Pancreas (tissue), 10 donors: ENCODE data around the gene WNK3. TPM values are rescaled to one million over a fixed set of nuclear protein-coding genes. Genes with fewer than 3 reads are reported as not detected.
A peak's percentile ranks its signal among the peaks of the same experiment; 100 is the strongest.

Experiments
- ATAC-seq, 4 donors: fragments of 200-7000 bp; cut with Tn5 transposase; one replicate each; pipeline versions ENCODE4 v1.8.0 to v1.9.1; 2020; ENCODE audit warnings: mild to moderate bottlenecking in 4 of 4, moderate library complexity in 4 of 4
- DNase-seq, 6 donors: peaks; one replicate each; pipeline ENCODE4 v3.0.0-alpha.2; 2020
- FAIRE-seq: peaks from 2 replicates; lab custom pipeline; 2012; peaks lifted over from hg19 to GRCh38; lab: Jason Lieb, UNC
- H3K27ac ChIP-seq, 4 donors: fragments of 200-600 bp; sonication (generic); 1 replicate in 3 of 4; 2 replicates in 1 of 4; pipeline versions ENCODE4 v1.5.0 to v1.8.0; 2020
- H3K27me3 ChIP-seq, 4 donors: fragments of 200-600 bp; one replicate each; pipeline ENCODE4 v1.8.0; 2021
- H3K36me3 ChIP-seq, 3 donors: fragments of 200-600 bp; sonication (generic) in 1 of 3; one replicate each; pipeline versions ENCODE4 v1.5.0 to v1.8.0; 2020 to 2021
- H3K4me1 ChIP-seq, 3 donors: fragments of 200-600 bp; one replicate each; pipeline ENCODE4 v1.8.0; 2021
- H3K4me3 ChIP-seq, 4 donors: fragments of 200-600 bp; sonication (generic) in 2 of 4; one replicate each; pipeline versions ENCODE4 v1.5.0 to v1.8.0; 2020 to 2021
- H3K9me3 ChIP-seq, 4 donors: fragments of 200-600 bp; one replicate each; pipeline ENCODE4 v1.8.0; 2021
- CTCF ChIP-seq, 4 donors: fragments of 200-600 bp; sonication (generic) in 3 of 4; IDR thresholded peaks; one replicate each; pipeline versions ENCODE4 v1.5.0 to v1.8.0; 2021; ENCODE audit warnings: antibody characterized with exemption in 4 of 4
- WGBS, 2 donors: extraction: QIAGEN DNeasy Blood & Tissue Kit; methylation state at CpG; one replicate each; pipeline ENCODE4 v1.1.7; 2013; 5-methylcytosine and 5-hydroxymethylcytosine counted together
- intact Hi-C, 3 donors: fragments of 100-400 bp; cut with DNase I; formaldehyde crosslinking; loops; one replicate each; pipeline versions ENCODE4 v1.11.1 to v1.14.2; 2022
- polyA plus RNA-seq, 2 donors: library from polyadenylated mRNA; stranded (reverse); fragments of 200-250 nt; gene quantifications; one replicate each; pipeline ENCODE4 v1.2.3, GENCODE V29; 2013
- total RNA-seq, 6 donors: library from RNA; stranded (reverse); fragmentation: NEBNext Ultra II Directional in 4 of 6; extraction: Animal tissue kit (Norgen Biotek cat#: 25700) in 4 of 6; gene quantifications; one replicate each; pipeline versions ENCODE4 v1.2.1 to v1.2.4, GENCODE V29; 2021 to 2023
- donor health status: healthy with polysubstance abuse.
- donor health status: DM: no; HTN: no; CAD: no; lungs with moderate emphysema.
- donor health status: DM: no; HTN: no; CAD: no.
- donor health status: control.
- donor health status: control.
- donor health status: Bipolar disorder and iron deficiency.
- donor health status: DM: yes; HTN: yes; CAD: no.
- donor health status: DM: no; HTN: no; CAD: no.
- donor health status: DM: no; HTN: no; CAD: no.
- donor health status: DM: yes; HTN: yes; CAD: no.

WNK3 gene
- total and polyA plus RNA-seq, 8 donors = 0.15 to 1.7 (median 0.88) TPM

GRCh38 chrX:54177306-54177705, 180.5 kb downstream of the WNK3 start:
- H3K4me3 ChIP-seq = no peak overlapping the region
- H3K27me3 ChIP-seq = no peaks in the 10 kb centered on the region
- WGBS, 2 donors = 72 to 78% methylated on average over 3 of the region's 3 CpGs
- no peak overlapping the region for H3K27ac ChIP-seq
- peaks cover 0 to 3% (median 0%) of the 10 kb centered on the region in 3 donors for H3K4me1 ChIP-seq
- no peaks in the 10 kb centered on the region for H3K9me3 ChIP-seq
- DNase-seq (no peak), FAIRE-seq (no peak), ATAC-seq (no peak)
- intact Hi-C loops = no loop called here
- TF ChIP-seq CTCF (IDR thresholded peaks at IDR 0.05) = no peak
- H3K36me3 ChIP-seq = no peaks in the 10 kb centered on the region

- peaks cover 0 to under 1% (median 0%) of the 10 kb centered on the region in 3 donors for H3K4me1 ChIP-seq
- ATAC-seq (no peak), DNase-seq (no peak), FAIRE-seq (no peak)
- WGBS, 2 donors = 76 to 77% methylated on average over 3 of the region's 3 CpGs
- H3K27me3 ChIP-seq = no peaks in the 10 kb centered on the region
- H3K36me3 ChIP-seq = no peaks in the 10 kb centered on the region
- intact Hi-C loops = no loop called here
- no peak overlapping the region for H3K4me3 ChIP-seq
- H3K9me3 ChIP-seq = no peaks in the 10 kb centered on the region
- no peak for TF ChIP-seq CTCF (IDR thresholded peaks at IDR 0.05)
- no peak overlapping the region for H3K27ac ChIP-seq
Measured at GRCh38 chrX:54173791-54174190, 184.1 kb downstream of the WNK3 start.

- 67 to 94% methylated on average over 3 of the region's 3 CpGs for WGBS, 2 donors
- no peaks in the 10 kb centered on the region for H3K9me3 ChIP-seq
- TF ChIP-seq CTCF (IDR thresholded peaks at IDR 0.05) = no peak
- ATAC-seq (no peak), FAIRE-seq (no peak), DNase-seq (no peak)
- no peaks in the 10 kb centered on the region for H3K36me3 ChIP-seq
- H3K4me1 ChIP-seq = no peaks in the 10 kb centered on the region
- H3K27ac ChIP-seq = no peak overlapping the region
- H3K27me3 ChIP-seq = no peaks in the 10 kb centered on the region
- intact Hi-C loops = no loop called here
- H3K4me3 ChIP-seq = no peak overlapping the region
Measured at GRCh38 chrX:54172455-54172854, 185.4 kb downstream of the WNK3 start.

GRCh38 chrX:54171527-54172250, 186.2 kb downstream of the WNK3 start:
- no peaks in the 10 kb centered on the region for H3K27me3 ChIP-seq
- TF ChIP-seq CTCF (IDR thresholded peaks at IDR 0.05) = no peak
- H3K9me3 ChIP-seq = no peaks in the 10 kb centered on the region
- no peak overlapping the region for H3K27ac ChIP-seq
- DNase-seq (no peak), ATAC-seq (no peak), FAIRE-seq (peak; percentile 26)
- H3K4me1 ChIP-seq = no peaks in the 10 kb centered on the region
- 73 to 86% methylated on average over 4 of the region's 4 CpGs for WGBS, 2 donors
- intact Hi-C loops = no loop called here
- H3K4me3 ChIP-seq = no peak overlapping the region
- H3K36me3 ChIP-seq = no peaks in the 10 kb centered on the region

- TF ChIP-seq CTCF (IDR thresholded peaks at IDR 0.05) = no peak
- no peaks in the 10 kb centered on the region for H3K4me1 ChIP-seq
- no peak overlapping the region for H3K27ac ChIP-seq
- FAIRE-seq (no peak), ATAC-seq (no peak), DNase-seq (no peak)
- intact Hi-C loops = no loop called here
- H3K9me3 ChIP-seq = no peaks in the 10 kb centered on the region
- H3K27me3 ChIP-seq = no peaks in the 10 kb centered on the region
- H3K4me3 ChIP-seq = no peak overlapping the region
- H3K36me3 ChIP-seq = no peaks in the 10 kb centered on the region
Measured at GRCh38 chrX:54171091-54171490, 186.8 kb downstream of the WNK3 start.
